ENCODE results near the gene RUNX1.

The RUNX1 gene

DNA sequence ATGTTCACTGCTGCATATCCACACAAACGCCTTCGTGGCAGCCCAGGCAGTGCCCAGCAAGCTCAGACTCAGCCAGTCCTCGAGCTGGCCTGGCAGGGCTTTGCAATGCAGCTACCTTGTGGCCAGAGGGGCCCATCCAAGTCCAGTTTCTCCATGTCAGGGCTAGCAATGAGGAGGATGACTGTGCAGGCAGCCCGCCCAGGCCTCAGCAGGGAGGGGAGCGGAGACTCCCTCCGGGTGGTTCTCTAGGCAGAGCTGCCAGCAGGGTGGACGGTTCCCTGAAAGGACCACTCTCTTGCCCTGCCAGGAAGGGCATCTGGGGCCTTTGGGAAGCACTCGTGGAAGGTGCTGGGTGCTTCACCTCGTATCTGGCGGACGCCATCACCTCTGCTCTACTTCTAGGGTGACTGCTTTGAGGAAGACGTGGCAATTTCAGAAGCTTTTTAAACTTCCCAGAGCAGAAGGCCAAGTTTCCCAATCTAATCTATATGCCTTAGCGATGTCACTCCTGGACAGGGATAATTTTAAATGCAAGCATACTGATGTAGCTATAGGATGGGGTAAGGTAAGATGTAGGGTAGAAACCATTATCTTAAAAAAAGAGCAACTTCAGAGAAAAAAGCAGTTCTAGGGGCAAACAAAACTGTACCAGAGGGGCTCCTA lies 56.2 kb downstream of the RUNX1 start:
- no peak for DNase-seq (ENCODE audit: low read depth)

GRCh38 chr21:34992180-34992579 lies 56.9 kb downstream of the RUNX1 start:
- no peak for DNase-seq (ENCODE audit: low read depth)

DNA sequence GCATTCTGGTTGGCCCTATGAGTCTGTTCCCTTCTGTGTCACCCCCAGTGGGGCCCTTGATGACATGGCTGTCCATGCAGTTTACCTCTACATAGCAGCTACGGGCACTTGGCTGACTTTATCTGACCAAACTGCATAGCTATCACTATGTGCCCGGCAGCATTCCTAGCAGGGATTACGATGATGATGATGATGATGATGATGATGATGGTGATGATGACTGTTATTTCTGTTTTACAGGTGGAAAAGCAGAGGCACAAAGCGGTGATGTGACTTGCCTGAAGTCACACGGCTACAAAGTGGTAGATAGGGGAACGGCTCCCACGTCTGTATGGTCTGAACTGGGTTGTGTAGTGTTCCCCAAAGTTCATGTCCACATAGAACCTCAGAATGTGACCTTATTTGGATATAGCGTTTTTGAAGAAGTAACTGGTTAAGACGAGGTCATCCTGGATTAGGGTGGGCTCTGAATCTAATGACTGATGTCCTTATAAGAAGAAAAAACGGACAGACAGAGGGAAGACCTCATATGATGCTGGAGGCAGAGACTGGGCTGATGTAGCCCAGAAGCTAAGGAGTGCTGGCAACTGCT lies 57.6 kb downstream of the RUNX1 start:
- no peak for DNase-seq (ENCODE audit: low read depth)

DNA sequence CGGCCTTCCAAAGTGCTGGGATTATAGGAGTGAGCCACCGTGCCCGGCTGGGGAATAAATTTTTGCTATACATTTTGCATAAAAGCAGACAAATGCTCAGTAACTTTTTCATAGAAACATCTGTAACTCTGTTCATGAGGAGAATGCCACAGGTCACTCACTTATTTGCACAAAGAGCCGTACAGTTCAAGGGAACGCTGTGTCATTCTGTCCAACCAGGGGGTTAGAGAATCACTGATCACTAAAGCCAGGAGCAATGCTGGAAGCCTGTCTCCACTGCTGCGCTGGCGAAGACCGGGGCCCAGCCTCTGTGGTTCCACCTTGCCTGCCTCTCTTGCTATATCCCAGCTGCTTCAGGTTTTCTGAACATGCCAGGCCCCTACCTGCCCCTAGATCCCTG lies 58.3 kb downstream of the RUNX1 start:
- no peak for DNase-seq (ENCODE audit: low read depth)

DNA sequence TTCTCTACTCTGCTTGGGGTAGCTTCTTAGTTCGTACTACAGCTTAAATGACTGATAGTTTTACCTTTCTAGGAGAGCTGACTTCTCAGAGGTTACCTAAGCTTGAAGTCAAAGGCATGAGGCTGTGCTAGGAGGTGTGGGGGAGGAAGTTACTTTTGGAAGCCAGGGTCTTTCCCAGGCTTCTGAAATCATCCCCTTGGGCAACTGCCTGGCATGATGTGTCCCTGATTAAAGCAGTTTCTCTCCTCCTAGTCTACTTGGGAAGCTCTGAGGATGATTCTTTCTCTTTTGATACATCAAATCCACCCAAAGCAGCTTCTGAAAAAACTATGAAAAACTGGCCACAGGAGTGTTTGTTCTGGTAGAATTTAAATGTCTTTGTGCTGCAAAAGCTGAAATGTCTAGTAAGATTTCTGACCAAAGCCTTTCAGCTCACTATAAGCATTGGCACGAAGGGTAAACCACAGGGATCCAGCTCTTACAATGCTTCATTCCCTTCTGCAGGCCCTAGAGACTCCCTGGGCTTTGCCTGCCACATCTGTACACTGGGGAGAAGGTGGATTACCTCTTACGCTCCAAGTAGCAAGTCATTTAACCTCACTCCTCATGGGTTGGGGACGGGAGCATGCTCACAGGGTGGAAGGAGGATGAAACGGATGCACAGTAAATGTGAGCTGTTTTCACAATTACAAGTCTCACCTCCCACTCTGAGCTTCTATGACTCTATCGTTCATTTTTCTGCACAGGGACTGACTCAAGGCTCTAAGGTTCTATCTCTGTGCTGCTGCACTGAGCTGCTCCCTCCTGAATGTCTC lies 59.6 kb downstream of the RUNX1 start:
- DNase-seq (ENCODE audit: low read depth): no peak

DNA sequence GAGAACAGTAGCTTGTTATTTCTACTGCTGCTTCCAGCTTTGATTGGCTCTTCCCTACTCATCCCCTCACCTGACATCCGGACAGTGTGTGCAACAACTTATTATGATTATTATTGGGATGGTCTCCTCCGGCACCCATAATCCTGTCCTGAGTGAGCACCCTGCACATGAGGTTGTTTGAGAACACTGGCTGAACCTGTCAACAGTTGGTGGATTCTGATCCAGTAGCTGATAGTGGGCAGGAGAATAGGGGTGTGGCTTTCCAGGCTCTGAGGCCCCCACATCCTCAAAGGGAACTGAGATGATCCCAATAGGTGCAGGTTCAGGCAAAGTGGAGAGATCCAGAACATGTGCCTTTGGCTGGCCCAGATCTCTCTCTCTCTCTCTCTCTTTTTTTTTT lies 60.5 kb downstream of the RUNX1 start:
- no peak for DNase-seq (ENCODE audit: low read depth)

DNA sequence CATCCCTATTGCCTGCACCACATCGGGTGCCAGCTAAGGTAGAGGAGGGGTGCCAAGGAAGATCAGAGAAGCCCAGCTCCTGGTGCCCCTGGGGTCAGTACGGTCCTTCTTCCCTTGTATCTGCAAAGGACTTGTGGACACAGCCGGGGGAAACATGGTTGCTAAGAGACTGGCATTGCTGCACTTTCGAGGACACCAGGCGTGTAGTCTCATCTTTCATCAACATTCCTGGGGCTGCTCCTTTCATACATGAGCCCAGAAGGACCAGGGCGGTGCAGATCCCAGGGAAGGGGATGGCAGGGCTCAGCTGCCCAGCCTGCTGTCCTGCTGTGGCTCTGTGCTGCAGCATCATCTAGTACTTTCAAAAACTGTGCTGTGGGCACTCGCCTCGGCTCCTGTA lies 61.0 kb downstream of the RUNX1 start:
- no peak for DNase-seq (ENCODE audit: low read depth)

DNA sequence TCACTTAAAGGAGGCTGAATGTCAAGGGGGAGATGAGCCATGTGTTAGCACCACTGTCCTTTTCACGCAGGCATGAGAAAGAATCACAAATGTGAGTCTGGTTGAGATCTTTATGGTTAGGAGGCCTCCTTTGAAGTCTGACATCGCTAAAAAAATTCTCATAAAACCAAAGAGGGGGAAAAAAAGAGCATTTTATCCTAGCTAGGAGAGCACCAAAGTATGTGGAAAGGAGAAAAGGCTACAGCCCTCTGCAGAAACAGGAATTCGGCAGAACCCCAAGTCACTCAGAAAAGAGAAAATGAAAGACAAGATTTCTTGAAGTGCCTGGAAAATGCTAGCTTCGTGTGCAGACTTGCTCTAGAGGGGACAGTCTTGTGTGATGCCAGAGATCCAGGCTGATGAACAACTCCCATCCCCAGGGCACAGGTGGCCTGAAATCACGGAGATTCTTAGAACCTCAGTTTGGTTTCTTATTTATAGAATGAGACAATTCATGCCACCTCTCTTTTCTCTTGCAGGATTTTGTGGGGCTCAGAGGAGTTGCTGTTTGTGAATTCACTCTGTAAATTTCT lies 61.5 kb downstream of the RUNX1 start:
- no peak for DNase-seq (ENCODE audit: low read depth)

GRCh38 chr21:34986561-34987500 lies 62.3 kb downstream of the RUNX1 start:
- DNase-seq (ENCODE audit: low read depth): peak; percentile 42

DNA sequence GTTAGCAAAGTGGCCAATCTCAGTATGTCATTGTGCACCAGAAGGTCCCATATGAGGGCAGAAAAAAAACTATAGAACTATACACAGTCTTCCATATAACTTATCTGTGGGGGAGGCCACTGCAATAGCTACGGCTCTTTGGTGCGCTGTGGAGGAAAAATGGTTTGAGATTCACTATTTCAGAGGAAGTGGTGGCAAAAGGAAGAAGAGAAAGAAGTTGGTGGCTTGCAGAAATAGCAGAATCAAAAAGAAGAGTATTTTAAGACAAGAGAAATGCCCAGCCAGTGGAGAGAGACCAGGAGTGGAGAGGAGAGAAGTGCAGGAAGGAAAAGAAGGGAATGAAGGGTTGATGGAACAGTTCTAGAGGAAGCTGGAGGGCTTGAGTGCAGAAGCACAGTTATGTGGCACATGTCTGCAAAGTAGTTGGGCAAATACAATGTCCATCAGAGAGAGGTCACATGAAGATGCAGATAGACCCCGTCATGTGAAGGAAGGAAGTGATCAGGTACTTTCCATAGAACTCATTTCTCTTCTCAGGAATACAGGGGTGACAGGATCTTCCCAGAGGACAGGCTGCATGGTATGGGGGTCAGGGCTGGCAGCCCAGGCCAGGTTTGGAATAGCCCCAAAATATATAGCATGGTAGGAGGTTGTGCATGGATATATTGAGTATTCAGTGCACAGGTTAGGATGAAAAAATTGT lies 64.6 kb downstream of the RUNX1 start:
- no peak for DNase-seq (ENCODE audit: low read depth)

DNA sequence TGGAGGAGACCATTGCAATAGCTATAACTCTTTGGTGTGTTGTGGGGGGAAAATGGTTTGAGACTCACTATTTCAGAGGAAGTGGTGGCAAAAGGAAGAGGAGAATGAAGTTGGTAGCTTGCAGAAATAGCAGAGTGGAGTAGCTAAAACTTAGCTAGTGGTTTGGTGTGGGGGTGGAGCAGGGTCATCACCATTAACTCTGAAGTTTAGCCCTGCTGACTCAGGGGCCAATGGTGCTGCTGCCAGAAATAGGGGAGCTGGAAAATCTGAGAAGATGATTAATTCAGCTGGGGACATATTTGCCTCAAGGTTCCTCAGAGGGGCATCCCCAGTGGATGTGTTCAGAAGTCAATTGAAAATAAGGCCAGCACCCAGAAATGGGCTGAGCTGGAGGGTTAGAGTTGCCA lies 65.4 kb downstream of the RUNX1 start:
- DNase-seq (ENCODE audit: low read depth): peak; percentile 15

DNA sequence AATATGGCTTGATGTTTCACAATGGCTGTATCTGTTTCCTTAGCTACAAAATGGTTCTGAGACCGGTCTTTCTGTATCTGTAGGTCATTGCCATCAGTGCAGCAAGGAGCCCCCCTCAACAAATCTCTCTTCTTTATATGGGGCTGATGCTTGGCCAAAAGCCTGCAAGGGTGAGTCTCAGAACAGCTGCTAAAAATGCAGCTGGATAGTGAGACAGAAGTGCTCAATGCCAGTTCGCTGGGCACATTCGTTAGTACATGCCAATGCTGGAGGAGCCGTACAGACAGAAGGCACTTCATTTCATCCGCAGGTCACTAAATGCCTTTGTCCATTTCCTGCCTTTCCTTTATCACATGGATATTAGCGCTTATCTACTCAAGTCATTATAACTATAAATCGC lies 67.3 kb downstream of the RUNX1 start:
- no peak for DNase-seq (ENCODE audit: low read depth)

- DNase-seq (ENCODE audit: low read depth): no peak
Observed at GRCh38 chr21:34980423-34981115, 68.5 kb downstream of the RUNX1 start.

DNA sequence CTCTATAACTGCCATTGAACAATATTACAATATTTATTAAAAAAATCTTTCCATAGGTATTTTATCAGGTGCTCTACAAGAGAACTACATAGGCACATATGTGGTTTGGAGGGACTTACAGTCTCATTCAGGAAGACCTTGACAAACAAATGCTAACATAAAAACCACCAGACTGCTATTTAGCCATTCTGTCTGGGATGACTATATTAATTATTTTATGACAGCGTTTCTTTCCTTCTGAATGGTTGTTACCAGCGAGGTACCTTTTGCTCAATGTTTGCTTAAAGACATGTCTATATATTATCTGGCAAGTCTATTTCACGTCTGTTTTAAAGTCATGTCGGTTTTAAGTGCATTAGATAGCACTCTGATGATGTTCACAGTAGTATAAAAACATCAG lies 69.7 kb downstream of the RUNX1 start:
- DNase-seq (ENCODE audit: low read depth): no peak

- DNase-seq (ENCODE audit: low read depth): no peak
Observed at GRCh38 chr21:34977333-34977732, 71.8 kb downstream of the RUNX1 start.

DNA sequence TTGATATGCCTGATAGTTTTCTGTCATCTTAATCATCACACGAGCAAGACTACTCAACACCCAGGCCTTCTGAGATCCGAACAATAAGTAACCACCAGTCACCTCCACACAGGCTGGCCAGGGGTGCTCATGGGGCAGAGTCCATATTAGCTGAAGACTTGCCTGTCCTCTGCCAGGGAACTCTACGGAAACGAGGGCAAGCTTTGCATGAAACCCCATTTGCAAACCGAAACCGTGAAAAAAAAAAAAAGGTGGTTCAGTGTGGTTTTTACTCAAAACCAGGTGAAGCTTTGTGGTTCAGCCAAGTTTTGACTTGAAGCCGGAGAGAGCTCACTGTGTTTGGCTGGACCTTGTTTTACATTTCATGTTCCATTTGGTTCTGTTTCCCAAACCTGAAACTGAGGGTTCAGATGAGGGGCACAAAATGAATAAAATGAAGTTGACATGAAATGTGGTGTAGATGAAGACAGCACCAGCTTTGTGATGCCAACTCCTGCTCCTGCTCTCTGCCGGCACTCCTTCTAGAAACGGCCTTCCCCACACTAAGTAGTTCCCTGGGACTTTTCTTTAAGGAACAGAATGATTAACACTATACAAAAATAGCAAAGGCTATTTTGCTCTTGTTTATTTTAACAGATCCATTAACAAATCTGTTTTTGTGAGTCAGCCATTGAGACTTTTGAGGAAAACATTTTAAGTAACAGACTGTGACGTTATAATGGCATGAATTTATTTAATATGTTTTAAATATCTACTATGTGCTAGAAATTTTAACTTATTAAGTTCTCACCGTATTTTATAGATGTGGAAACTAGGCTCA lies 74.7 kb downstream of the RUNX1 start:
- peak; percentile 17 for DNase-seq (ENCODE audit: low read depth)

GRCh38 chr21:34973685-34974084 lies 75.4 kb downstream of the RUNX1 start:
- no peak for DNase-seq (ENCODE audit: low read depth)

DNA sequence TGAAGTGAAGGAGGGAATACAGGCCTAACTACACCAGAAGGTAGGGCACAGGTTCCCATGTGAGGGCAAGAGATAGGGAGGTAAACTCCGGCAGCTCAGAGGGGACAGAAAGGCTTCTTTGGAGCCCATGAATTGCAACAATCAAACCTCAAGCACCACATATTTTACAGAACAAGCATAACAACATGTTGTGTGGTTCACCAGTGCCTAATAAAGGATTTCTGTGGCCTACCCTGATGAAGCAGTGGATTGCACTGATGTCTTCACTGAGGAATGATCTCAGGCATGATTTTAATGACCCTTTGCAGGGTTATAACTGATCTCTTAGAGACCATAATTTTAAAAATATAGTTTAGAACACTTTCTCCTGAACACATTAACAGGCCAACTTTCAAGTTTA lies 77.4 kb downstream of the RUNX1 start:
- no peak for DNase-seq (ENCODE audit: low read depth)

- DNase-seq (ENCODE audit: low read depth): no peak
Observed at GRCh38 chr21:34970566-34970965, 78.5 kb downstream of the RUNX1 start.

DNA sequence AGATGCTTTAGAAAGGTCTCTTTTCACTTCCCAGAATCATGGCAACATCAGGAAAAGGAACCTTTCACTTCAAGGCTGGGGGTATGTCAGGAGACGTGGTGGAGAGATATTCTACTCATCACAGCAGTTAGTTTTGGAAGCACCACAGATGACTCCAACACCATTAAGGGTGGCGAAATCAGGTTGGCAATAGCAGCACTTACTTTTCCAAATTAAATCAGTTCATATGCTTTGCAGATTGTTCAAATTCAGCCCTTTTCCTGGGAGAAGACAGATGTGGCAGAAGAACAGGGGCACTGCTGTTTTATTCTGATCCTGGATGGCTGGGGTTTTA lies 79.0 kb downstream of the RUNX1 start:
- DNase-seq (ENCODE audit: low read depth): no peak
